A673 (cell line): ENCODE results near the gene USF2. TPM values are rescaled to one million over a fixed set of nuclear protein-coding genes. Genes with fewer than 3 reads are reported as not detected.
A peak's percentile ranks its signal among the peaks of the same experiment; 100 is the strongest.

Experiments
- BruUV-seq: library from RNA; stranded (reverse); fragments of 400-500 nt; replicated peaks from 2 replicates; lab custom pipeline; 2021; lab: Mats Ljungman, UMichigan
- CTCF ChIA-PET: fragments of 300-600 bp; sonication (Branson Sonifier 250); formaldehyde crosslinking; loops from one replicate; lab custom pipeline; 2022; ENCODE audit warnings: antibody characterized with exemption; lab: Charles Lee
- POLR2A ChIA-PET: fragments of 300-600 bp; sonication (Branson Sonifier 250); formaldehyde crosslinking; loops from one replicate; lab custom pipeline; 2022; ENCODE audit warnings: antibody characterized with exemption; ENCODE audit not compliant: low non-redundant PET; lab: Charles Lee
- DNase-seq: peaks from one replicate; pipeline ENCODE4 v3.0.0-alpha.2; 2015; ENCODE audit warnings: low spot score
- H3K27ac ChIP-seq: fragments of 200-600 bp; sonication (generic); 2 replicates; pipeline ENCODE4 v1.5.1; 2016; ENCODE audit warnings: mixed run types, low read depth, mild to moderate bottlenecking, mixed read lengths, antibody characterized with exemption, low read length; ENCODE audit not compliant: poor library complexity, severe bottlenecking
- H3K27me3 ChIP-seq: fragments of 200-600 bp; sonication (generic); replicated peaks from 2 replicates; pipeline ENCODE4 v1.6.1; 2017; ENCODE audit warnings: mixed run types, low read depth, mild to moderate bottlenecking, mixed read lengths, antibody characterized with exemption, low read length; ENCODE audit not compliant: insufficient read depth, poor library complexity
- H3K36me3 ChIP-seq: fragments of 200-600 bp; sonication (generic); 2 replicates; pipeline ENCODE4 v1.6.1; 2016; ENCODE audit warnings: mixed run types, mild to moderate bottlenecking, mixed read lengths, antibody characterized with exemption, low read length; ENCODE audit not compliant: insufficient read depth, poor library complexity, severe bottlenecking
- H3K4me1 ChIP-seq: fragments of 200-600 bp; sonication (generic); 2 replicates; pipeline ENCODE4 v1.6.1; 2017; ENCODE audit warnings: mixed run types, mild to moderate bottlenecking, mixed read lengths, antibody characterized with exemption, low read length; ENCODE audit not compliant: insufficient read depth, poor library complexity, severe bottlenecking
- H3K4me3 ChIP-seq: fragments of 200-600 bp; sonication (generic); 2 replicates; pipeline ENCODE4 v1.5.1; 2016; ENCODE audit warnings: low read depth, mixed run types, mild to moderate bottlenecking, mixed read lengths, low read length; ENCODE audit not compliant: poor library complexity, severe bottlenecking
- H3K9me3 ChIP-seq: fragments of 200-600 bp; sonication (generic); 2 replicates; pipeline ENCODE4 v1.6.1; 2016; ENCODE audit warnings: mixed run types, low read depth, mild to moderate bottlenecking, mixed read lengths, antibody characterized with exemption, low read length; ENCODE audit not compliant: poor library complexity, severe bottlenecking
- CTCF ChIP-seq: fragments of 300-800, 200-600 bp; sonication (generic); conservative IDR thresholded peaks from 2 replicates; pipeline ENCODE4 v1.5.1; 2017; ENCODE audit warnings: low read depth, mild to moderate bottlenecking, antibody characterized with exemption, low read length, moderate library complexity, mixed read lengths
- EZH2 ChIP-seq: fragments of 200-600 bp; sonication (generic); IDR thresholded peaks from 2 replicates; pipeline ENCODE4 v1.6.1; 2017; ENCODE audit warnings: borderline replicate concordance, low read depth, mild to moderate bottlenecking, mixed read lengths, antibody characterized with exemption, low read length; ENCODE audit not compliant: poor library complexity, severe bottlenecking
- intact Hi-C: fragments of 100-400 bp; cut with micrococcal nuclease; formaldehyde crosslinking; loops from one replicate; pipeline ENCODE4 v1.10.0; 2022; ENCODE audit not compliant: unreplicated experiment
- total RNA-seq: library from RNA; stranded (reverse); gene quantifications from 2 replicates; pipeline ENCODE4 v1.2.3, GENCODE V29; 2021

USF2 gene
- total RNA-seq, 1 experiment from 2014 or later: 82.0 TPM

- no TSS peak for BruUV-seq
- TF ChIP-seq CTCF: no peak
- TF ChIP-seq EZH2: no peak
- ChIA-PET CTCF (no interaction called here), POLR2A (no interaction called here)
- intact Hi-C loops: no loop called here
- Histone ChIP-seq H3K36me3 (no peaks in the 10 kb centered on the region), H3K27me3 (peaks cover 6% of the 10 kb centered on the region), H3K27ac (no peak overlapping the region), H3K9me3 (no peaks in the 10 kb centered on the region), H3K4me3 (no peak overlapping the region), H3K4me1 (no peaks in the 10 kb centered on the region)
- no peak for DNase-seq
These were observed 53.3 kb downstream of the USF2 start for GRCh38 chr19:35322014-35322413.

GRCh38 chr19:35327642-35328041 is 58.9 kb downstream of the USF2 start:
- Histone ChIP-seq H3K9me3 (no peaks in the 10 kb centered on the region), H3K36me3 (no peaks in the 10 kb centered on the region), H3K27ac (no peak overlapping the region), H3K27me3 (peaks cover 9% of the 10 kb centered on the region), H3K4me1 (no peaks in the 10 kb centered on the region), H3K4me3 (no peak overlapping the region)
- TF ChIP-seq EZH2 (no peak), CTCF (peak; percentile 28)
- CTCF ChIA-PET: no interaction called here
- POLR2A ChIA-PET: no interaction called here
- BruUV-seq: no TSS peak
- intact Hi-C loops: no loop called here
- no peak for DNase-seq

- no peaks in the 10 kb centered on the region for H3K4me1 ChIP-seq
- H3K9me3 ChIP-seq: no peaks in the 10 kb centered on the region
- BruUV-seq: no TSS peak
- H3K4me3 ChIP-seq: no peak within 1 kb of the TSS
- TF ChIP-seq CTCF: no peak
- TF ChIP-seq EZH2: no peak
- CTCF ChIA-PET: no interaction called here
- no peak for DNase-seq
- POLR2A ChIA-PET: no interaction called here
- H3K36me3 ChIP-seq: no peaks in the 10 kb centered on the region
- no peak within 1 kb of the TSS for H3K27ac ChIP-seq
- peaks cover 10% of the 10 kb centered on the region for H3K27me3 ChIP-seq
- intact Hi-C loops: no loop called here
These were observed 60.1 kb downstream of the USF2 start, which contains the start of gene CD22 for GRCh38 chr19:35328851-35329285. Gene CD22, plus strand, starts transcription at chr19:35329187. Its CDS starts 2,854 bp downstream, at chr19:35332041.
